Mononuclear cell (primary cell): ENCODE results near the gene HMGCS1. TPM values are rescaled to one million over a fixed set of nuclear protein-coding genes. Genes with fewer than 3 reads are reported as not detected.

Source experiments
- H3K27me3 ChIP-seq: 2 replicates; pipeline ENCODE4 v1.6.0; 2011; ENCODE audit warnings: low read length, control low read depth; ENCODE audit not compliant: insufficient read depth
- H3K4me1 ChIP-seq: 2 replicates; pipeline ENCODE4 v1.5.1; 2011; ENCODE audit warnings: mild to moderate bottlenecking, low read length, control low read depth; ENCODE audit not compliant: insufficient read depth
- H3K4me3 ChIP-seq: 2 replicates; pipeline ENCODE4 v1.5.1; 2011; ENCODE audit warnings: mild to moderate bottlenecking, low read length, moderate library complexity
- H3K9me3 ChIP-seq: 2 replicates; pipeline ENCODE4 v1.5.1; 2011; ENCODE audit warnings: low read depth, mild to moderate bottlenecking, control low read depth, low read length
- total RNA-seq: library from RNA; depleted of rRNA; stranded (reverse); fragments of >200 nt; gene quantifications from one replicate; pipeline ENCODE4 v1.2.3, GENCODE V29; 2012

Gene HMGCS1
- total RNA-seq, 1 donor = 53.0 TPM

DNA sequence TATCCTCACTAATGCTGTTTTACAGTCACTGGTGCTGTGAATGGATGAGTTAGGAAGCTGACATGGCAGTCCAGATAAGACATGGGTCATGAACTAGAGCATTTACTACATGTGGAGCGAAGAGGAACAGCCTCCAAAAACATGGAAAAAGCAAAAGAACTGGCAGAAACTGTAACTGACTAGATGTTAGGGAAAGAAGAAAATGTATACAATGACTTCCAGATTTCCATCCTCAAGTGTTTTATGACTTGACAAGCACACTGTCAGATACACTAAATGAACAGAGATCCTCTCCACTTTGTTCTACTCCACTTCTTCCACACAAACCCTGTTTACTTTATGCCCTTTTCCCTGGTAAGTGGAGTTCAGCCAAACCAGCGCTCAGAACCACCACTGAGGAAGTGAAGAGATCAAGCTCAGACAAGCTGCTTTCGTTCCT, 11.5 kb downstream of the HMGCS1 start:
- Histone ChIP-seq H3K27me3 (no peaks in the 10 kb centered on the region), H3K4me3 (no peak overlapping the region), H3K4me1 (peaks cover 4% of the 10 kb centered on the region), H3K9me3 (no peaks in the 10 kb centered on the region)

GRCh38 chr5:43300112-43300511, 13.1 kb downstream of the HMGCS1 start:
- Histone ChIP-seq H3K4me3 (no peak overlapping the region), H3K4me1 (no peaks in the 10 kb centered on the region), H3K9me3 (no peaks in the 10 kb centered on the region), H3K27me3 (no peaks in the 10 kb centered on the region)

- H3K27me3 ChIP-seq = no peaks in the 10 kb centered on the region
- no peaks in the 10 kb centered on the region for H3K9me3 ChIP-seq
- H3K4me1 ChIP-seq = no peaks in the 10 kb centered on the region
- no peak overlapping the region for H3K4me3 ChIP-seq
These were observed 14.8 kb downstream of the HMGCS1 start for GRCh38 chr5:43298443-43298842.

DNA sequence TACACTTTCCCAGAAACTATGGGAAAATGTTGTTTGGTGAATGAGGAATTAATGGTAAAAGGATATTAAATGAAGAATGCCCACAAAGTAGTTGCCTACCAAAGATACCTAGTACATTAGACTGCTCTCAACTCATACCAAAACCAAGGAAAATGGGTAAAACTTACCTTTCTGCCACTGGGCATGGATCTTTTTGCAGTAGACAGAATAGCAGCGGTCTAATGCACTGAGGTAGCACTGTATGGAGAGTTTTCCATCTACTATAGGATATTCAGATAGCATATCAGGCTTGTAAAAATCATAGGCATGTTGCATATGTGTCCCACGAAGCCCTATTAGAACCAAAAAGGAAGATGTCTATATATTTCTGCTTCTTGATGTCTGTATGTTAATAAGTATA, 16.4 kb downstream of the HMGCS1 start:
- no peaks in the 10 kb centered on the region for H3K4me1 ChIP-seq
- no peaks in the 10 kb centered on the region for H3K27me3 ChIP-seq
- no peak overlapping the region for H3K4me3 ChIP-seq
- H3K9me3 ChIP-seq = no peaks in the 10 kb centered on the region

DNA sequence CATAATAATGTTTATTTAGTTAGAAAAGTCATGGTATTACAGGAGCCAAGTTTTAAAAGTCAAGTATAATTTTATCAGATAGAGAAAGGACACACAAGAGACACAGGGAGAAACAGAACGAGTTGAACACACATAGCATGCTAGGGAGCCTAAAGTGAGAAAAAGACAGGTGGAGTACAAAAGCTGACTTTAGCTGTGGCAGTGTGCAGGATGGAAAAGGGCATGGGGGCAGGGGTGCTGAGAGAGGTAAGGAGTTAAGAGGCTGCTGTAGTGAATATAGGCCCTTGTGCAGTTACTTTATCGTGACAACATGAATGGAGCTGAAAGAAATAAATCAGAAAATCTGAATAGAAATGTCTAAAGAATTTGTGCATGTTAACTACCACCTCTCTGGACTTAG, 18.0 kb downstream of the HMGCS1 start:
- H3K27me3 ChIP-seq = no peaks in the 10 kb centered on the region
- no peak overlapping the region for H3K4me3 ChIP-seq
- H3K9me3 ChIP-seq = no peaks in the 10 kb centered on the region
- H3K4me1 ChIP-seq = no peaks in the 10 kb centered on the region

DNA sequence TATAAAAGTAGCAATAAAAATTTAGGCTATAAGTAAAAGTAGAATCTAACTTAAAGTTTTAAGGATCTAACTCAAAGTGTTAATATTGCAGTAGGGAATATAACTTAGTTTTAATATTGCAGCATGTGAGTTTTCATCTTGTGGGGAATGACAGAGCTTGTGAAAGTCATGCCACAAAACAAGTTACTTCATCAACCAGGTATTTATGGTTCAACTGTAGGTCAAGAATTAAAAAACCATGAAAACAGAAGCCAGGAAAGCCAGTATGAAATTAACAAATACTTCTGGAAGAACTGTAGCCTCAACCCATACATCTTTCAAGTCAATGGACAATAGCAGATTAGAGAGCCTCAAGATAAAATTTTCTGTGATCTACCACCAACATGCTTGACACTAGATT, 19.0 kb downstream of the HMGCS1 start:
- H3K27me3 ChIP-seq = no peaks in the 10 kb centered on the region
- H3K4me1 ChIP-seq = no peaks in the 10 kb centered on the region
- no peaks in the 10 kb centered on the region for H3K9me3 ChIP-seq
- no peak overlapping the region for H3K4me3 ChIP-seq

GRCh38 chr5:43290726-43291125, 22.5 kb downstream of the HMGCS1 start:
- Histone ChIP-seq H3K9me3 (no peaks in the 10 kb centered on the region), H3K4me3 (no peak overlapping the region), H3K4me1 (no peaks in the 10 kb centered on the region), H3K27me3 (no peaks in the 10 kb centered on the region)

DNA sequence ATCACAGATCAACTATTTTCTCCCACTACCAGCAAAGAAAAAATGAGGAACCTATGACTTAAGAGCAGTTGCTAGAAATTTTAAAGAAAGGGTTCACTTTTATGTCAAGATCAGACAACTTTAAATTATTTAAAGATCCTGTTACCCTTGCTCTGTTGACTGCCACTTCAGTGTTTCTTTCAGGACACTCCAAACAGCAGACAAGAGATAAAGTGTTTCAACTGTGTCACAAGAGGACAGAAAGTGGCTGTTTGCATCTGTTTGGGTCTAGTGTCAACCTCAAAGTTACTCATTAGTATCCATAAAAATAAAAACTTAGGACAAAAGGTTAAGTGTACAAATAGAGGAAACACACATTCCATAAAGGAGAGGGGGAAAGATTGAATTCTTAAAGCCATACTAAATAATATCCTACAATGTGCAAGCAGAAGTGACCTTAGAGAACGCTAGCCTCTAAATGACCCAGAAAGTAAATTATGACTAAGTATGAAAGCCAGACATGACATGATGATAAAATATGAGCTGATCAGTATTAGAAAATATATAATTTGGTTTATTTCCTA, 24.9 kb downstream of the HMGCS1 start:
- Histone ChIP-seq H3K4me3 (no peak overlapping the region), H3K4me1 (no peaks in the 10 kb centered on the region), H3K9me3 (no peaks in the 10 kb centered on the region), H3K27me3 (no peaks in the 10 kb centered on the region)

- Histone ChIP-seq H3K27me3 (no peaks in the 10 kb centered on the region), H3K4me3 (no peak overlapping the region), H3K9me3 (no peaks in the 10 kb centered on the region), H3K4me1 (no peaks in the 10 kb centered on the region)
These were observed 25.7 kb downstream of the HMGCS1 start for GRCh38 chr5:43287493-43287892.

DNA sequence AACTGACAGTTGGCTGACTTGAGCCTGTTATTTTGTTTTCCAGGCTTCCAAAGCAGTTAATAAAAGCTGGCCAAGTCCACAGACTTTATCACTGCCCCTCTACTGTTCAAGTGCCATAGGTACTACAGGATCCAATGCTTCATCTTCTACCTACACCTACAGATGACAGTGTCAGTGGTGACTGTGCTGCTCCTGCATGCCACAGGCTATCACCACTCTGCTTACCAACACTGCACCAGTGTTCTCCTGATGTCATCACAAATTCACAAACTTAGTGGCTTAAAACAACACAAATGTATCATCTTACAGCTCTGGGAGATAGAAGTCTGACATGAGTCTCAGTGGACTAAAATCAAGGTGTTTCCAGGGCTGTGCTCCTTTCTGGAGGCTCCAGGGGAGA, 26.6 kb downstream of the HMGCS1 start:
- H3K4me3 ChIP-seq = no peak overlapping the region
- H3K4me1 ChIP-seq = no peaks in the 10 kb centered on the region
- H3K9me3 ChIP-seq = no peaks in the 10 kb centered on the region
- H3K27me3 ChIP-seq = no peaks in the 10 kb centered on the region

DNA sequence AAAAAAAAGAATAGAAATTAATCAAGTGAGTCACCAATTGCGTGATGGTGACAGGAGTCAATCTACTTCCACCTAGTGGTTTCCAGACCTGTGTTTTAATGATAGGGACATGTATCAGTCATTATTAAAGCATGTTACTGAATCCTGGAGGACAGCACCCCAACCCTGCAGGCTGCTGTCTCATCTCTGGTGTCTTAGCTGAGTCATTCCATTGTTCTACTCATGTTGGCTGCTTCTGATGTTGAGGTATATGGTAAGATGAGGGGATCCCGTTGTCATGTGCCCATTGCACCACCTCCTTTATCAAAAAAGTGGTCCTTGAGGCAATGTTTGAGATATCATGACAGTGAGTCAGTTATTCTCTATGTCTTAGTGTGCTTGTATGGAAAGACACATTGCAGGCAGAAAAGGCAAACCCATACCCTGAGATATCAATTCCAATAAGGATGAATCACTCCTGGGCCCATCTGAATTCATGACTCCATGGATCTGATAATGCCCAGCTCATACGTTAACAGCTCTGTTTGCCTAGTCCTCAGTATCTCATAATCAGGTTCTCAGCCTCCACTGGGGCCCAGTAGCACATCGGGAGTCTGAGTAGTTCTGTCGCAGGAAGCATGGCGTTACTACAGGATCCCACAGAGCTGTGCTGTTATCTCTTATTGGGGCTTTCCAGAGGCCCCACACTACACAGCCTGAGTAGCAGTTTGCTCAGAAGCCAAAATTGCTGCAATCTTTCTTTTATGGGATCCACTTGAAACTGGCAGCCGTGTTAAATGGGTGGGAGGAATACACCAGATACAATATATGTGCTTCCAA, 31.2 kb downstream of the HMGCS1 start:
- Histone ChIP-seq H3K9me3 (no peaks in the 10 kb centered on the region), H3K27me3 (no peaks in the 10 kb centered on the region), H3K4me3 (no peak overlapping the region), H3K4me1 (no peaks in the 10 kb centered on the region)

DNA sequence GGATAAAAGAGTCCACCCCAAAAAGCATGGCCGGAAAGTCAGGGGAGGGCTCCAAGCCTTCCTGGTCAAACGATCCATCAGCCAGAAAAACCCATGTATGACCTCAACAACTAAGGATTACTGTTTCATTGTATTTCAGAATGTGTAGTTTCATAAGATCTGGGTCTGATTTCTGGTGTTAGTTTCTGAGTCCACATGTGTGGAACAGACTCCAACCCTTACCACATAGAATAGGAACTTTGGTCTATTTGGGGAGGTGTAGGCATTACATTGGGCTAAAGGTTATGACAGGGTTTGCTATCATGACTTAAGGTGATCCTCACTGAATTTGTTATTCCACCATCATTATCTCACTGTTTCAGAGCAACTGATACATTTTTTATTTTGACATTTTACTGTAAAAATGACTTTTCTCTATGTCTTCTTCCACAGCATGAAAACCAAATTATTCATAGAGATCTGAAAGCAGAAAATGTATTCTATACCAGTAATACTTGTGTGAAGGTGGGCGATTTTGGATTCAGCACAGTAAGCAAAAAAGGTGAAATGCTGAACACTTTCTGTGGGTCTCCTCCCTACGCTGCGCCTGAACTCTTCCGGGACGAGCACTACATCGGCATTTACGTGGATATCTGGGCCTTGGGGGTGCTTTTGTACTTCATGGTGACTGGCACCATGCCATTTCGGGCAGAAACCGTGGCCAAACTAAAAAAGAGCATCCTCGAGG, 33.5 kb downstream of the HMGCS1 start:
- Histone ChIP-seq H3K4me1 (no peaks in the 10 kb centered on the region), H3K9me3 (no peaks in the 10 kb centered on the region), H3K4me3 (no peak overlapping the region), H3K27me3 (no peaks in the 10 kb centered on the region)

- peaks cover 5% of the 10 kb centered on the region for H3K27me3 ChIP-seq
These were observed 37.8 kb downstream of the HMGCS1 start for GRCh38 chr5:43275391-43275790.

GRCh38 chr5:43274435-43275114, 38.6 kb downstream of the HMGCS1 start:
- Histone ChIP-seq H3K9me3 (no peaks in the 10 kb centered on the region), H3K4me1 (no peaks in the 10 kb centered on the region), H3K4me3 (no peak overlapping the region), H3K27me3 (peaks cover 5% of the 10 kb centered on the region)

More at GRCh38 chr5:43275391-43275790, 37.8 kb downstream of the HMGCS1 start:
- H3K4me1 ChIP-seq = no peaks in the 10 kb centered on the region
- H3K9me3 ChIP-seq = no peaks in the 10 kb centered on the region
- H3K4me3 ChIP-seq = no peak overlapping the region

DNA sequence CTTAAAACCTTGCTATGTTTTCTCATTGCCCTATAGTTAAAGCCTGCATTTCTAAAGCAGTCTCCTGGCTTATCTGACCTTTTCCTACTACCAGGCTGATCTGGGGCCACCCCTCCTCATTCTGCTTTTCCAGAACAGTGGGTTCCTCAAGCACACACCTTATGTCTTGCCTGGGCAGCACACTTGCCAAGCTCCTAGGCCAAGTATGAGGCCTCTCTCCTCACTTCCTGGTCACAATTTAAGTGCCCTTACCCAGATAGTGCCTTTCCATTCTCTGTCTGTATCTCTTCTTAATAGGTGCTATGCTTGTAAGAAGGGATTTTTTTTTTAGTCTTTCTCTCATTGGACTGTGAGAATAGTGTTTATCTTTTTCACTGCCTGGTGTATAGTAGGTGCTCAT, 39.7 kb downstream of the HMGCS1 start:
- Histone ChIP-seq H3K27me3 (peaks cover 5% of the 10 kb centered on the region), H3K4me3 (no peak overlapping the region), H3K4me1 (no peaks in the 10 kb centered on the region), H3K9me3 (no peaks in the 10 kb centered on the region)
